ENCODE data around the gene HDAC9.
"Not testable (repeated sequence)": the region's sequence is repeated elsewhere in the genome, so short reads cannot be mapped to it uniquely, and the experiment has no call there.

Gene HDAC9

DNA sequence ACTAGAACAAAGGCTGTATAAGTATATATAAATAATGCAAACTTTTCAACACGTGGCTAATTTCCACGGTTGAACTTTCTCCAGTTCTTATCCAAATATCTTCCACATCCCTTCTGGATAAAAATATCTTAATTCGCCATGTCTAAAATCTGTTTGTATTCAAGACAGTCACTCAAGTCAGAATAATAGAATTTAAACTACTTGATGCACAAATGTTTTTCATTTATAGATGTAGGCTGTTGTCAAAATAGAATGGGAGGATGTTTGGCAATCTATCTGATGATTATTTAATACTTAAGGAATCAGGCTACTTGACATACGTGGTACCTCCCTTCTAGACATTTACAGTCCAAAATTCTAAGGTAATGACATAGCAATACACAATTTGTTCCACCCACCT is 417.6 kb downstream of the HDAC9 start:
- DNase-seq: no peak

DNA sequence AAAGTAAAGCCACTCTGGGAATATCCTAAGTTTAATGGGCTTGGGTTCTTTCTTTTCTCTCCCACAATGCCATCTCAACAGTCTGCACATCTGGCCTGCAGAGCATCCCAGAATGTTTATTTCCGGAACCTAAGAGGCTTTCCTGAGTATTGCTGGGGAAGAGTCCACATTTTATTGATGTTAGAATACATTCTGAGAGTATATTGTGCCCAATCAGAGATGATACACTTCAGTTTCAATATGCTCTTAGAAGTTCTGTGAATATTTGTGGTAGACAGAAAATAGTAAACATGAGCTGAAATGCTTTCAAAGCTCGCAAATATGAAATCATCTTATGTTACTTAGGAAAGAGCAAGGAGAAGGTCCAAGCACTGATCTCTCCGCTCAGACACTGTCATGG is 421.3 kb downstream of the HDAC9 start:
- no peak for DNase-seq

DNA sequence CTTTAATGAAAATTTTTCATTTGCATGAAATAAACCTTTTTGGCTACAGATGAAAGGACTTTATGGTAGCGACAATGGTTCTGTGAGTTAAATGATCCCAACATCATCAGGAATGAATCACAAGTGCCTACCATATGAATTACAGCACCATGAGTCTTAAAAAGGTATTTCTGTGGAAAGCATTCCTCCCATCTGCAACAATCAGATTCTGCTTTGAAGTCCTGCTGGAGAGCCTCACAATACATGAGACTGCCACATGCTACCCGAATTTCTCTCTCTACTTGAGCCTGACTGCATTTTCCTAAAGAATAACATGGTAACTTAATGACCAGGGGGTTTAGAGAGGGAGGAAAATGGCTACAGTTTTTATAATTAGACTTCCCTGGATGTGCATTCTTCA is 431.6 kb downstream of the HDAC9 start:
- DNase-seq: no peak

DNA sequence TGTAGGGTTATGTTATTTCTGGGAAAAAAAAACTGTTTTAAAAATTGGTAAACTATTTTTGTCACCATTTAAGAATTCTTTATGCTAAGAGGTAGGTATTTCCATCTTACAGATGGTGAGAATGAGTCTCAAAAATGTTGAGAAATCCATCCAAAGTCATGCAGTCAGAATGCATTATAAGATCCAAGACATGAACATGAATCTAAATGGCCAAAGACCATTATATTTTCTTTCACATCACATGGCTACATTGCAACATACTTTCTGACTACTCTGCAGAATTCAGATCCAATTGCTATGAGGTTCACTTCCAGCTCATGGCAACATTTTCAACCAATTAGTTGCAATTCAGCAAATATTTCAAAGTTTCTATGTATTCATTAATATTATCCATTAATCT is 440.7 kb downstream of the HDAC9 start:
- no peak for DNase-seq

DNA sequence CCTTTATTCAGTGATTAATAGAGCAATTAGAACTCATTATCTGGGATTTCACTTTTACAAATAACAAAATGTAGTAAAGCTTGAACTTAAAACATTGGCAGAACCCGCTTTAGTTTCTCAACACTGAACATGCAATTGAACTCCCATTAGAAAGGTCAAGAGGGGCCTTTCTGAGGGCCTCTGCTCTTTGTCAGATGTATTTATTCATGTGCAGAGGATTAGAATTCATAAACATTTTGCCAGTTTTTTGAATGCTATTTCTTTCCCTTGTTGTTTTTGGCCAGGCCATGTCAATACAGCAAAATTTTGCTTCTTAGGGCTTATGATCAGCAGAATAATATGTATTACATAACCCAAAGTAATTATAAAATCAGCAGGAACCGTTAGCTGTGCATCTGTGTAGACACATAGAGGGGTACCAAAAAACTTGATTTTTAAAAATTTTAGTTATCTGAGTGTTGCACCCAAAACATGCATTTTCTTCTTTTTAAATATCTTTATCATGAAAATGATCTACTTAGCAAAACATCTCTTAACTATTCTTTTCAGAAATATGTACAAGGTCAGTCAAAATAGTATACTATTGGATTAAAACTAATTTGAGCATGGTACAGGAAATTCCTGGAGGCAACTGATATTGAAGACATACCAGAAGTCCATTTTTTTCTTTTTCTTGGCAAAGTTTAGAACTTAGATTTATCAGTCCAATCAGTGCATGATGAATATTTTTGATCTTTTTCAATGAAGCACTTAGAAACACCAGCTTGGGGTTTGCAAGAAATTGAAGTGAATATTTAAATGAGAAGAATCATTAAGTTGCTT is 444.4 kb downstream of the HDAC9 start:
- no peak for DNase-seq

DNA sequence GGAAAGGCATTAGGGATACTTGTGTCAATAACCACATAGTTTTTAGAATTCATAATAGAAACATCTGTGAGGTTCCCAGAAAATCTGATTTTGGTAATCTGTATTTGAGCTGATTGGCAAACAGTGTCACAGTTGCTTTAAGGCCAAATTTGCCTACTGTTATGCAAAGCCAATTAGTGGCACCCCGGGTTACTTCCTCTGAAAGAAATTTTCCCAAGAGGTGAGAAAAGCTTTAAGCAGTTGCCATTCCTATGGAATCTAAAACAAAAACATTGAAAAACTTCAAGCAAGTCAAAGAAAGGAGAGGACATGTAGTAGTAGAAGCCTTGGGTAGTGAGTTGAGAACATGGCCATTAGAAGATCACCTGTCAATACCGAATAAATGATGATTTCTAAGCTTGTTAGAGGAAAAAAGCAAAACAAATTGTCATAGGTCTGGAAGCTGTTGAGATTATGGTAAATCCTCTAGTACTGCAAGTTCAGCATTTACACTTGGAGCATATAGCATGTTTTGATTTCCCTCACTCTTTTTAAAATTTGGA is 445.1 kb downstream of the HDAC9 start:
- DNase-seq: no peak

DNA sequence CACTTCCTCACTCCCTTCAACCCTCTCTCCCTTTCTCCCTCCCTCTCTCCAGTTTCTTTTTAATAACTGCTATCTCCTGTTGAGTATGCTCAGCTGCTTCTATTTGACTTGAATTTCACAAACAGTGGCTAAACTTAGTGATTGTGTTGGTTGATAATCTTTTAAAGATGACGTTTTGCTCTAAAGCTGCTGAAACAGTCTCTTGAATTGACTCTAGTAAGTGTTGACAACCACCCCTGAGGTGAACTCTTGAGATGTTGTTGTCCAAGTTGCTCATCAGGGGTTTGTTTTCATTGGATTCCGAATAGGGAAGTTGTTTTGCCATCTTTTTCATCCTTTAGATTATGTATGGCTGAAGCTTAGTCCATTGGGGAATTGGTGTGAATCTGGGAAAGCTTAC is 445.7 kb downstream of the HDAC9 start:
- no peak for DNase-seq

DNA sequence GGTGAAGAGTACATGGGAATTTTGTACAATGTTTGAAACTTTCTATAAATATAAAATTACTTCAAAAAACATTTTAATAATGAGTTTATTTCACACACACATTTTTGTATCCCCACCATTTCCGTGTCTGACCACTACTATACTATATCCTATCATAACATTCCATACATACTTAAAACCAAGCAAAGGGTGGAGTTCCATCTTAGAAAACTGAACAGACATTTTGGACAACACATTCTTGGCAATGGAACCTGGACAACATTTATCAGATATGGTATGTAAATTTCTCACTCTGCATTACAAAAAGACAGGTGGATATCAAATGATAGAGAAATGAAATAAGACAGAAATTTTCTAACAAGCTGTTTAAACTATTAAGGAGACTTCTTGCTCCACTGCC is 453.0 kb downstream of the HDAC9 start:
- no peak for DNase-seq

DNA sequence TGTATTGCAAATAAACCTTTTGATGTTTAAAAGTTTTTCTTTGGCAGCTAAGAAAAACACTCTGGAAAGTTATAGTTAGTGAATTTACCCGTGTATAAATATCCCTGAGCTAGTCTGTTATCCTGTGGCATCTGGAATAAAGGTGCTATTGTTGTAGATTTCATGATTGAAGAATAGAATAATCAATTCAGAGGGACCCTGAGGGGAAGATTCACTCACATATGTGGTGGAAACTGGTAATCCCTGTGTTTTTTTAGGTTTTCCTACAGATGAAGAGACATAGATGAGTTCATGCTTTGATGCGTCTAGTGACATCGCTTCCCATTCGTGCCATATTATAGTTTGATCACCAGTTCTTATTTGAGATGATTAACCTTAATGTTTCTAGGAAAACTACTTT is 457.3 kb downstream of the HDAC9 start:
- DNase-seq: no peak

DNA sequence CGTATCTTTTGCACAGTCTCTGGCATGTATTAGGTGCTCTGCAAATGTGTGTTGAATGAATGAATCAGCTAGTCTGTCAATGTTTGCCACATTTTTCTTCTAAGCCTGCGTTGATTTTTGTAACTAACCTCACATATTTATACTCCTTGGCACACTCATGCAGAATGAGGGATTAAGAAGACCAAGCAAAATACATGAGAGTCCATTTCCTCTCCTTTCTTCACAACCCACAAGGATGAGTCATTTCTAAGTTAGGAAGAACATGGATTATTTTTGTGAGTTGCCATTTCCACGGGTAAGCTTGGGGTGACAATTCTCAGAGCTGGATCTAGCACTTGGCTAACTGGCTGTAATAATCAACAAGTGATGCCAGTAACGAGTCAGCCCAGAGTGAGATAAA is 463.1 kb downstream of the HDAC9 start:
- DNase-seq: no peak

DNA sequence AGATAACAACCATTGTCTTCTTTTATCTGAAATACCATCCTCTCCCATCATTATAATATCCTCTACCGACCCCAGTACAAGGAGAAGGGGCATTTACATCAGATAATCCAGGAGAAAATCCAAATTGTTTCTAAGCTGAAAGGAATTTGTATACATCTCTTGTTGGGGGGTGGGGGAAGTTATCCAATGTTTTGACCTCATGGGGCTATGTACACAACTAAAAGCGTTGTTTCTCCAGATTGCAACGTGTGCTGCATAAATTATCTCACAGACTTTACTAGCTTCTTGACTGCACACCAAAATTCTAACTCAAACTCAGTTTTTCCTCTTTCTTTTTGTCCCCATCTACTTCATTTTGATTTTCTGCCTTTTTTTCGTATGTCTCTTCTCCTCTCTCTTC is 465.2 kb downstream of the HDAC9 start:
- DNase-seq: no peak

DNA sequence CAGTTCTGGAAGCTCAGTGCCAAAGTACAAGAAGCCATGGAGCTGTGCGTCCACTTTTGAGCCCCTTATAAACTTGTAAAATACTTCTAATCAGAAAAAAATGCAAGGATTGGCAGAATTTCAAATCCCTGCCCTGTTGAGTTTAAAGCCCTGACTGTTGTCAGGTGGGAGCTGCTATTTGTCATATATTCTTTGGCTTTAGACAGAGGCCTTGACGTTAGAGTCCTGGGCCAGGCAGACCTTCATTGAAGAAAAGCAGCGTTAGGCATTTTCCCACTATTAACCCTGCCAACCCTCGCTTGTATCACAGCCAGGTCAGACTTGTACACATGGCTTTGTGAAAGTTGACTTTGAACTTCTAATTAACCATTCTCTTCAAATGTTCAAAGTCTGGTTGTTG is 466.5 kb downstream of the HDAC9 start:
- no peak for DNase-seq

DNA sequence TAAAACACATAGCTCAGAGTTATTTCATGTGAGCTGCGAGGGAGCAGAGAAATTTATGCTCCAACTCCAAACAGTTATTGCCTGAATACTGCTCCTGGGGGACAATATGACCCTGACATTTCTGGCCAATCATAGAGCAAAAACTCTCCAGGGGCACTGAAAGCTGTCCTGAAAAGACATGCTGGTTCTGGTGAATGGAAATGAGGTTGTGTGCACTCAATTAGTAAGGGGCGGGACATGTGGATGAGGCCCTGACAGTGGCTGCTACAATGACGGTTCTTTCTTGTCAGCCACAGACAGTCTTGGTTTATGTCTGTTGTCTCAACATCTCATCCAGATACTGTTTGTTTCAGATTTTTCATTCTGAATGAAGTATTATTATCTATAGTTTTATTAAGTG is 470.1 kb downstream of the HDAC9 start:
- DNase-seq: no peak

DNA sequence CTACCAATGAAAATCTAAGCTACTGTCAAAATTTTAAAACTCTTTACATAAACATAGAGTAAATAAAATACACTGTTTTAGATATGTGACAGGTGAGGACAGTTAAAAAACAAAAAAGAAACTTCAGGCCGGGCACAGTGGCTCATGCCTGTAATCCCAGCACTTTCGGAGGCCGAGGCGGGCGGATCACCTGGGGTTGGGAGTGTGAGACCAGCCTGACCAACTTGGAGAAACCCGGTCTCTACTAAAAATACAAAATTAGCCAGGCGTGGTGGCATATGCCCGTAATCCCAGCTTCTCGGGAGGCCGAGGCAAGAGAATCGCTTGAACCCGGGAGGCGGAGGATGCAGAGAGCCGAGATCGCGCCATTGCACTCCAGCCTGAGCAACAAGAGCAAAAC is 472.2 kb downstream of the HDAC9 start:
- DNase-seq: not testable (repeated sequence)

DNA sequence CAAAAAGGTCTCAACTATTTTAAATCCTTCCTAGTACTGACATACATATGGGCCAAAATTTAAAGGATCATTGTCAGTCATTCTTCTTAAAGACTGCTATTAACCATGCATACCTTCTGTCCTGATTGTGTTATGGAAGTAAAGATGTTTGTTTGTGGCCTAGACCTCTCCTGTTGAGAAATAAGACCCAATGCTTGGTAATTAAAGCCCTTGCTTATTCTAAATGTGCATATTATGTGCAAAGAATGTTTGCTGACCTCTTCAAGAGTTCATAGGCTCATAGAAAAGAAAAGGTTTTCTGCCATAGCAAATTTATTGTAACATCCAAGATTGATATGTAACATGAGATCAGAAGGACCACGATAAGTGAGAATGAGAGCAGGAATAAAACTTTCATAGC is 476.3 kb downstream of the HDAC9 start:
- DNase-seq: no peak

DNA sequence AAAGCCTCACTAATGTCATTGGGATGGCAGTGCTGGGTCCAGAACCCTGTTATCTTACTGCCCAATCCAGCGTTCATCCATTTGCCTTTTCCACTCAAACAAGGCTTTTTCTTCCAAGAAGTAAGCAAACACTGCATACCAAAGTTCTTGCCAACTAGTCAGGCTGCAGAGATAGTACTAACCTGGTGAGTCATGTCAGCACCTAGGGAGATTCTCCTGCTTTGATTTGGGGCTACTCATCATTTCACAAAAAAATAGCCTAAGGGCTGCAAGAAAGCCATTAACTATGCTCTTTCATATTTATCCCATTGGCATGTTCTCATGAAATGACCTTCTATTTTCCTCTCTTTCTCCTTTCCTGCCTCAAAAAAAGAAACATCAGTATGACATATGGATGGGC is 479.3 kb downstream of the HDAC9 start:
- no peak for DNase-seq

DNA sequence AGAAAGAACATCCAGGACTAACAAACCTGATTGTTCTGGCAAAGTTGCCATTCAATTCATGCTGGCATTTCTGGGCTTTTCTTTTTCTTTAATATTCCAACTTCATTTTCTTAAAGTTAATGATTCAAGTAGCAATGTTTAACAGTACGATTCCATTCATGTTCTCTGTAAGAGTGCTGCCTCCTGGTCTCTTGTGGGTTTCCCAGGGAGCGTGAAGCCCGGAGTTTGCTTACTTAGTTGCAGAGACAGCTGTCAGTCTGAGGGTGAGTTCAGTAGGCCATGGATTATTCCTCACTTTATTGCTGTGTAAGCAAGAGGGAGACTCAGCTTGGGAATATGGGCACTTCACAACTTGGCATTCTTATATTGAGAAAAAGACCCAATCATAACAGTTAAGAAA is 479.7 kb downstream of the HDAC9 start:
- no peak for DNase-seq

DNA sequence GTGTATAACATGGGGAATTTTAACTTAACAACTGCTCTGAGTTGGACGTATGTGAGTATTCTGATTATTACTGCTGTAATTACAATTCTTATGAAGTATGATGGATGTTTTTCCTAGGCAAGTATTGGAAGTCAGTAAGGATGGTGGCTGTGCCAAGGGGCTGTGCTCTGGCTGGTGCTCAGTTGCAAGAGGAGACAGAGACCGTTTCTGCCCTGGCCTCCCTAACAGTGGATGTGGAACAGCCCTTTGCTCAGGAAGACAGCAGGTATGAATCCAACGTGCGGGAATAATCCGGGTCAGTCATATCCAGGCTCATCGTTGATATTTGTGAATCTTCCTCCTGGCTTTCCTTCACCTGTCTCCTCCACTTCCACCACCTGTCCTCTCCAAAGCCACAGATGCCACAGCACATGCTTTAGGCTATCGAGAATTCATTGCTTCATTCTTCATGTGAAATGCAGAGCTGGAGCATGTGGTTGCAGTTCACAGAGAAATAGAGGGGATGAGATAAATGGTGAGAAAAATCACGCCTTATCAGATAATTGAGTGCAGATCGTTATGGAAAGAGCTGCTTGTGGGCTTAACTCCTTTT is 480.2 kb downstream of the HDAC9 start:
- DNase-seq: no peak

DNA sequence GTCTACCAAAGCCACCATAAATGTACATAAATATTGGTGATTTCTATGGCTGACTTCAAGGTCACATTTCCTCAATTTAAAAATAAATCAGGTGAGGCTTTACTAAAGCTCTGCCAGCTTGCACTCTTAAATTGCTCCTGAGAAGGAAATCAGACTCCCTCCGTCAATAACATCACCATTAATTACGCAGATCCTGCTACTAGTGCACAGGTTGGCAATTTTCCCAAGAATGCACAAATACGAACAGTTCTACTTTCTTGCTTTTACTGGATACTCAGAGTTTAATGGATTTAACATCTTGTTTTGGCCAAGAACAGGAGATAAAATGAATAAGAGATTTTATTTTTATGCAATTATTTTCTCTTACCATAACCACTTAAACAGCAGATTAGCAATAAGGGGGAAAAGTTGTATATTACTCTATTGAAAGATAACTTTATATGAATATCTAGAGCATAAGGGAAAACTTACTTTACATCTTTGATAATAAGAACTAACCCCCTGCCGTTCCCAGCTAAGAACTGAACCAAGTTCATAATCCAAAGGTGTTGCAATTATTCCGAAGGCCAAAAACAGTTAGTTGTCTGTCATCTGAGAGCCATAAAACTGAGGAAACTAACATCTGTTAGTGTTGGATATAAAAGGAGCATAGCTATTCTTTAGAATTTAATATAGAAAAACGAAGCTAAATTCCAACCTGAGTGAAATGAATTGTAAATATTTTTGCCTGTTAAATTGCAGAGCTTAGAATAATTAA is 481.3 kb downstream of the HDAC9 start:
- DNase-seq: no peak

DNA sequence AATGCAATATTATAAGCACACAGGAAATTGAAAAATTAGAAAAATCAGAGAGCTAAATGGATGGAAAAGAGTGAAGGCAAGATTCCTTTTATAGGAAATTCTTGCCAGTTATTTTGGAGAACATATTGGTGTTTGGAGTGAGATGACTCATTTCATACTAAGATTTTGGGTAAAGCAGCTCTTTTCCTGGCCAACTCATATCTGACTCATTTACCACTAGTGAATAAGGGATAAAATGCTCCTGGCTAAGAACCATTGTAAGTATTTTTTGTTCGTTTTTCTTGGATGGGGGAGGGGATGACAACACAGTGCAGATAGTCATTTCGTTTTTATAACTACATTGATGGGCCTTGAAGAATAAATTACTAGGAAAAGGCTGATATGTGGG is 482.6 kb downstream of the HDAC9 start:
- DNase-seq: no peak

DNA sequence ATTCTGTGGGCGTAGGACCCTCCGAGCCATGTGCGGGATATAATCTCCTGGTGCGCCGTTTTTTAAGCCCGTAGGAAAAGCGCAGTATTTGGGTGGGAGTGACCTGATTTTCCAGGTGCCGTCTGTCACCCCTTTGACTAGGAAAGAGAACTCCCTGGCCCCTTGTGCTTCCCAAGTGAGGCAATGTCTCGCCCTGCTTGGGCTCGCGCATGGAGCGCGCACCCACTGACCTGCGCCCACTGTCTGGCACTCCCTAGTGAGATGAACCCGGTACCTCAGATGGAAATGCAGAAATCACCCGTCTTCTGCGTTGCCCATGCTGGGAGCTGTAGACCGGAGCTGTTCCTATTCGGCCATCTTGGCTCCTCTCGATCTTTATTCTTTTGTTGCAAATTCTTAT is 495.2 kb downstream of the HDAC9 start:
- DNase-seq: not testable (repeated sequence)

DNA sequence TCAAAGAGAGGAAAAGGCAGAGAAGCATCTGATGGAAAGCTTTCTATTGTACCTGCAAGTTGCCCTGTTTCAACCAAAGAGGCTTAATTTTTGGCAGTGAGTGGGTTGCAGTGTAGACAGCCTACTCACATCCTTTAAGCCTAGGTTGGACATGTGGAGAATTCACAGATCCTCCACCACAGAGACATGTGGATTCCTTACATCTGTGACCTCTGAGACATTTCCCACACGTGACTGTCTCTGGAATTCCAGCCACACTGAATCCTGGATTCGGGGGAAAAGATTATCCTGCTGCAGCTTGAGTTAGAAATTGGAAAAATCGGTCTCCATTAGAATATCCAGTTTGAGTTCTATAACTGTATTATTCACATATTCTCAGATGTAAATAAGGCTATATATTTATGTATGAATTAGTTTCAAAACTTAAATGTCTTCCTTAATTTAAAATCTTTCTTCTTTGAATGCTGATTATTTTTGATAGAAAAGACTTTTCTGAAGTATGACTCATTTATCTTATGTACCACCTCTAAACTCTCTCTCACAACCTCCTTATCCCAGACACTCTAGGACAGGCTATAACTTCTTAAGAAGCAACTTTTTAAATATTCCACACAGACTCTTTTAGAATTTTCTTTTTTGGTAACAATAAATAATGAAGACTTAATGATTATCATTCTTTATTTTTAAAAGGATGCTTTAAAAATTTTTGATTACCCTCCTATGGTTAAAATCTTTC is 498.6 kb downstream of the HDAC9 start:
- no peak for DNase-seq

DNA sequence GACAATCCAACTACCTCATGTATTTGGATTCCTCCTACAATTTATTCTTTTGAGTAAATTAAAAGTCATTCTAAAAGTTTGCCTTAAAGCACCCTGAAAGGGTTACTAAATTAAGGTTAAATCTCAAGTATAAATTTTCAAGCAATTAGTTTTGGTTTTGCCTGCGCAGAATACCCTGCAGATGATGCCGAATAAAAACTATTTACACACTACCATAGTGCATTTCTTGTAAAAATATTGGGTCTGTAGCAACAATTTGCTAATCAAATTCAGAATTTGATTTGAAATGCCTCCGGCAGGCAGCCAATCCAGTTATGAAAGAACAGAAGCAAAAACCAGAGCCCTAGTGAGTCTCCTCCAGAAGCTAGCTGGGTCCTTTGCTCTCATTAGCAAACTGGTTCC is 499.7 kb downstream of the HDAC9 start:
- DNase-seq: no peak
